ENCODE measurements around the gene ORC2.
"Not testable (repeated sequence)": the region's sequence is repeated elsewhere in the genome, so short reads cannot be mapped to it uniquely, and the experiment has no call there.

The ORC2 gene

DNA sequence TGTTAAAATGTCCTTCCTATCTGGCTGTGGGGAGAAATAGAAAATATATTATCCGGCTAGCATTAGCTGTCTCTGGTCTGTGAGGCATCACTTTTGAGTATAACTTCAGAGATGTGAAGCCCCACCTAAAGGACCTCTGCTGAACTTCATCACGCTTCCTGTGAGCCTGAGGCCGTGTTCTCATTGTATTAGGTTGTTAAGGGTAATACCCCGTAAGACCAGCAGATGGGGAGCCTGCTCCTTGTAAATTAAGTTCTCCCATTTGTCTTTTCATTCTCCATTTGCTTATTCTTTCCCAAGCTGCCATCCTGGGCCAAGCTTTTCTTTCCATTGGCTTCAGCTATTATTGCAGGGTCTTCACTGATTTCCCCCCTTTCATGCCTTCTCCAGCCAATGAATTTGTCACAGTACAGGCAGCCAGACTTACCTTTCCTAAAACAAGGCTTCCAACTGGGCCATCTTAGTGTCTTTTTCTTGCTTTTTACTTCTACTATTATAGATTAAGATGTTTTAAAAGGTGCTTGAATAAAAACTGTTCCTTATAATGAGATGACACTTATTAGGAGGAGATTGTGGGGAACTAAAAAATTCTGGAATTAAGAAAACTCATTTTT, 61.9 kb downstream of the ORC2 start:
- Mint-ChIP-seq H3K4me3 (no peak overlapping the region), H3K27ac (peak overlapping the region; percentile 71), H3K9me3 (no peaks in the 10 kb centered on the region), H3K27me3 (no peaks in the 10 kb centered on the region), H3K4me1 (peaks cover 6% of the 10 kb centered on the region), H3K36me3 (ENCODE audit: low read depth) (peaks cover 29% of the 10 kb centered on the region)
- peak; percentile 98 for ATAC-seq
- peak; percentile 64 for DNase-seq

DNA sequence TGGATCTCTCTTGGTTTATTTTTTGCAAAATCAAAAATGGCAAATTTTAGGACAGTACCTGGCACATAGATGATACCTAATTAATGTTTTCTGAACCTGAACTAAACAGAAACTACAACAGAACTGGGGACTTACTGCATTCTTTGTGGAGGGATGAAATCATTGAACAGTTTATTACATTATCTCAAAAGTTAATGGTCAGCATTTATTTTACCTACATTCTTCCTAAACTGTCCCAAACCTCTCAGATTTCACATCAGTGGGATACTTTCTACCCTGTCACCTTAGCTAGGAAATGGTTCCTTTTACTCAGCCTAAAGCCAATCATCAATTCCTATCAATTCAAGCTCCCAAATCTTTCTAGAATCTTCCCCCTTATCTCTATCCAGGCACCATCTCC, 64.0 kb downstream of the ORC2 start:
- ATAC-seq (no peak), DNase-seq (no peak)
- H3K9me3 Mint-ChIP-seq: no peaks in the 10 kb centered on the region
- H3K4me1 Mint-ChIP-seq: peaks cover 6% of the 10 kb centered on the region
- peaks cover 29% of the 10 kb centered on the region for H3K36me3 Mint-ChIP-seq (ENCODE audit: low read depth)
- no peaks in the 10 kb centered on the region for H3K27me3 Mint-ChIP-seq
- no peak overlapping the region for H3K4me3 Mint-ChIP-seq
- H3K27ac Mint-ChIP-seq: no peak overlapping the region

DNA sequence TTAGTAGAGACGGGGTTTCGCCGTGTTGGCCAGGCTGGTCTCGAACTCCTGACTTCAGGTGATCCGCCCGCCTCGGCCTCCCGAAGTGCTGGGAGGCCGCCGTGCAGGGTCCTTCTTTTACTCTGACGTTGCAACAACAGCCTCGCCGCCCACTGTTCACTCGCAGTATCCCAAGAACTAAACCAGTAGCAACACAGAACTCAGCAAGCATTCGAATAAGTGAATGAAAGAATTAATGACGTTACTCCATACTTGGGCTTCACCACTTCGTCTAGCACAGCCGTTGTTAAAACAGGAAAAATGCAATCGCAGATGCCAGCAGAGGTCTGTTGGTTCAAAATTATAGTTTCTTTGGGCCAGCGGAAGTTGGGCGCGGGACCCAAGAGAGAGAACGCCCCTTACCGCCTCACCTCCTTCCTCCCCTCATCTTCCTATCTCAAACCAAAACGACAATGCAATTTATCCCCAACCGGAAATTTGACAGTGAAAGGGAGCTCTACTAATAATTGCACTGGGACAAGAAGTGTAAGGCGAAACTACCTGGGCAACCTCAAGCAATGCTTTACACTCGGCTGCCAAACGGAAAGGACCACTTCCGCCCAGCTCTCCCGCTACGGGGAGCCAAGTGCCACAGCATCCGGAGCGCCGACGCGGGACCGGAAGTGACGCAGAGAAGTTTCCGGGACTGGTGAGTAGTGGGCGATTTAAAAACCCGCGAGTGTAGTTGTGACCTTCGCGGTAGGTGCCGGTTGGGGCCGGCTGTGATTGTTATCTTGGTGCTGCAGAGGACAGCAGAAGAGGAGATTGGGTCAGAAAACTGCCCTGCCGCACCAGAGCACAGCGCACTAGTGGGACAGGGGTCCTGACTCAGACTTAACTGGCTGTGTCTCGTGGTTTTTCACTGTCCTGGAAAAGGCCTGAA, 74.5 kb downstream of the ORC2 start, which contains the start of the genes NIF3L1 and PPIL3:
TSS of gene NIF3L1 (plus strand) at position 668 of the 922 bp plus-strand sequence. CDS start 2,573 bp downstream, outside the sequence.
TSS of gene PPIL3 (minus strand) at position 374 of the 922 bp plus-strand sequence. CDS start 1,462 bp downstream, outside the sequence.
- peaks cover 19% of the 10 kb centered on the region for H3K36me3 Mint-ChIP-seq (ENCODE audit: low read depth)
- peak; percentile 97 for DNase-seq
- peak; percentile 89 for ATAC-seq
- no peaks in the 10 kb centered on the region for H3K9me3 Mint-ChIP-seq
- H3K27ac Mint-ChIP-seq: peak within 1 kb of the TSS; percentile 99
- H3K27me3 Mint-ChIP-seq: no peaks in the 10 kb centered on the region
- peaks cover 45% of the 10 kb centered on the region for H3K4me1 Mint-ChIP-seq
- H3K4me3 Mint-ChIP-seq: peak within 1 kb of the TSS; percentile 95

DNA sequence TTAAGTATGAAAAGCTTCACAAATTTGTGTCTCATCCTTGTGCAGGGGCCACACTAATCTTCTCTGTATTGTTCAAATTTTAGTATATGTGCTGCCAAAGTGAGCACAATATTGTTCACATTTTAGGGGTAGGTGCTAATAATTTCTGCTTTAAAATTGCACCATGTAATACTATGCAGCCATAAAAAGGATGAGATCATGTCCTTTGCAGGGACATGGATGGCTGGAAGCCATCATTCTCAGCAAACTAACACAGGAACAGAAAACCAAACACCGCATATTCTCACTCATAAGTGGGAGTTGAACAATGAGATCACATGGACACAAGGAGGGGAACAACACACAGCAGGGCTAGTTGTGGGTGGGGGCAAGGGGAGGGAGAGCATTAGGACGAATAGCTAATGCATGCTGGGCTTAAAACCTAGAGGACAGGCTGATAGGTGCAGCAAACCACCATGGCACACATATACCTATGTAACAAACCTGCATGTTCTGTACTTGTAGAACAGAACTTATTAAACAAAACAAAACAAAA, 81.7 kb downstream of the ORC2 start:
- H3K9me3 Mint-ChIP-seq, H3K27me3 Mint-ChIP-seq, H3K27ac Mint-ChIP-seq, DNase-seq, H3K4me1 Mint-ChIP-seq, H3K4me3 Mint-ChIP-seq, ATAC-seq: not testable (repeated sequence)
- peaks cover 55% of the 10 kb centered on the region for H3K36me3 Mint-ChIP-seq (ENCODE audit: low read depth)

DNA sequence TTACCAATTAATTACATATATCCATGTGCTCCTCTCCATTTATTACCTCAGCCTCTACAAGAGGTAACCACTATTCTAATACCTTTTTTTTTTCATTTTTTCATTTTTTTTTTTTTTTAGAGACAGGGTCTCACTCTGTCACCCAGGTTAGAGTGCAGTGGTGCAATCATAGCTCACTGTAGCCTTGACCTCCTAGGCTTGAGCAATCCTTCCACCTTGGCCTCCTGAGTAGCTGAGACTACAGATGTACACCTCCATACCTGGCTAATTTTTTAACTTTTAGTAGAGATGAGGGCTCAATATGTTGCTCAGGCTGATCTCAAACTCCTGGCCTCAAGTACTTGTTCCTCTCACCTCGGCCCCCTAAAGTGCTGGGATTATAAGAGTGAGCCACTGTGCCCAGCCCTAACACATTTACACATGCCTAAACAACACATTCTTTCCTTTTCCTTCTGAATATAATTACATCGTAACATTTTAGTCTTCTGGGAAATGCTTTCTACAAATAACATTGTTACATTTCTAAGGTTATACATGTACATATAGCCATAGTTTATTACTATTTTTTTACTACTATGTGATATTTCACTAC, 85.1 kb downstream of the ORC2 start:
- Mint-ChIP-seq H3K9me3 (no peaks in the 10 kb centered on the region), H3K36me3 (ENCODE audit: low read depth) (peaks cover 57% of the 10 kb centered on the region), H3K4me1 (peaks cover 2% of the 10 kb centered on the region), H3K27me3 (no peaks in the 10 kb centered on the region), H3K27ac (no peak overlapping the region), H3K4me3 (no peak overlapping the region)
- DNase-seq: no peak
- no peak for ATAC-seq

DNA sequence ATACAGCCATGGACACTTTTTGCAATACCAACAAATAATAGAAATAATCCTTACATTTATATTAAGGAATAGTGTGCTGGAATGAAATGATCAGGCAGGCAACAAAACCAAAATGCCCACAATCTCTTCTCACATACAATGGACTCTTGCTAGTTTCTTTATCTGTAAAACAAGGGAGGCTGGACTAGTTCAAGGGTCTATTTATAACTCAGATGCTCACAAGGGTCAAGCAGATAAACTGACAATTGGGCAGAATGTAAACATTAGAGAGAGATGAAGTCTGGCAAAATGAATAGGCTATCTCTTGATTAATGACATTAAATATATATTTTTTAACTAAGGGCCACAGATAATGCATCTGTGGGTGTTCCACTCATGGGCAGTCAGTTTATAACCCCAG, 86.0 kb downstream of the ORC2 start:
- no peak overlapping the region for H3K27ac Mint-ChIP-seq
- peaks cover 2% of the 10 kb centered on the region for H3K4me1 Mint-ChIP-seq
- no peaks in the 10 kb centered on the region for H3K27me3 Mint-ChIP-seq
- no peak overlapping the region for H3K4me3 Mint-ChIP-seq
- peaks cover 50% of the 10 kb centered on the region for H3K36me3 Mint-ChIP-seq (ENCODE audit: low read depth)
- no peaks in the 10 kb centered on the region for H3K9me3 Mint-ChIP-seq
- ATAC-seq: no peak
- DNase-seq: no peak

DNA sequence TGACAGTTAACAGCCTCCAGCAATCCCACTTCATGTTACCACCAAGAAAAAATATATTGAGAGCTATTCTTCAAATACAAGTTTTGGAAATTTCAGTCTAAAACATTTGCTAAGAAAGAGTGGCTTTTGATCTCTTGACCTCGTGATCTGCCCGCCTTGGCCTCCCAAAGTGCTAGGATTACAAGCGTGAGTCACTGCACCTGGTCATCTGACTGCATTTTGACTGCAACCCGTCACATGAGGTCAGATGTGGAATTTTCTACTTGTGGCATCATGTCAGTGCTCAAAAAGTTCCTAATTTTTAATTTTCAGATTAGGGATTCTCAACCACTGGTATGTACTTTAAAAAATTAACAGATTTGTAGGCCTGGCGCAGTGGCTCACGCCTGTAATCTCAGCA, 89.9 kb downstream of the ORC2 start:
- Mint-ChIP-seq H3K27me3 (no peaks in the 10 kb centered on the region), H3K27ac (no peak overlapping the region), H3K4me3 (no peak overlapping the region), H3K36me3 (ENCODE audit: low read depth) (peaks cover 41% of the 10 kb centered on the region), H3K4me1 (peaks cover 3% of the 10 kb centered on the region), H3K9me3 (no peaks in the 10 kb centered on the region)
- DNase-seq (no peak), ATAC-seq (no peak)

DNA sequence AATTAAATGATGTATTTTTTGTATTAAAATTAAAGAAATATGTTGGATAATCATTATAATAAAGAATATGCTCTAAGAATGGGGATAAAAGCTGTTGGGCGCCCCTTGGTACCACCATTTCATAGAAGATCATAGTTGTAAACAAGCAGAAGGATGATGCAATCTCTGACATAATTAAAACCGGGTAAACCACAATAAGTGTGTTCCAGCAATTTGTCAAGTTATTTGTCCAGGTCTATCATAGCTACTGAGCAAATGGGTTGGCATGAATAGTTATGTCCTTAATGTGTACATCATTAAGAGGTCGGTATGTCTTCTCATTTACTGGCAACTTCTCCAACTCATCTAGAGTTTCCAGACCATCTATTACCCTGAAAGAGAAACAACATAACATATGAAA, 92.3 kb downstream of the ORC2 start:
- DNase-seq: no peak
- H3K36me3 Mint-ChIP-seq (ENCODE audit: low read depth): peaks cover 39% of the 10 kb centered on the region
- H3K27me3 Mint-ChIP-seq: no peaks in the 10 kb centered on the region
- H3K27ac Mint-ChIP-seq: no peak overlapping the region
- H3K9me3 Mint-ChIP-seq: no peaks in the 10 kb centered on the region
- ATAC-seq: no peak
- H3K4me1 Mint-ChIP-seq: peaks cover 3% of the 10 kb centered on the region
- no peak overlapping the region for H3K4me3 Mint-ChIP-seq

DNA sequence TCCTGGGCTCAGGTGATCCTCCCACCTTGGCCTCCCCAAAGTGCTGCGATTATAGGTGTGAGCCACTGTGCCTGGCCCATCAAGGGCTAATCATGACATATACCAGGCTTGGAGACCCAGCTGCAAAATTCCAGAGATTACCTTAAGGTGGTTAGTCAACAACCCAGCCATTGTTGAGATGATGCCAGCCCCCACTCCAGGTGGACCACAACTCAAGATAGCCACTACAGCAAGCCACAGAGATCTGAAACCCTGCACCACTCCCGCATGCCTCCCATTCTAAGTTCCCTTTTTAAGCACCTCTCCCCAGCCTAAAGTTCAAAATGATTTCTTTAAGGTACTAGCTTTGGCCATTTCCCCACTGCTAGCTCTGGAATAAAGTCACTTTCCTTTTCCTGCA, 94.4 kb downstream of the ORC2 start:
- DNase-seq (no peak), ATAC-seq (no peak)
- Mint-ChIP-seq H3K9me3 (no peaks in the 10 kb centered on the region), H3K4me1 (peaks cover 11% of the 10 kb centered on the region), H3K36me3 (ENCODE audit: low read depth) (peaks cover 33% of the 10 kb centered on the region), H3K27ac (no peak overlapping the region), H3K27me3 (no peaks in the 10 kb centered on the region), H3K4me3 (no peak overlapping the region)

DNA sequence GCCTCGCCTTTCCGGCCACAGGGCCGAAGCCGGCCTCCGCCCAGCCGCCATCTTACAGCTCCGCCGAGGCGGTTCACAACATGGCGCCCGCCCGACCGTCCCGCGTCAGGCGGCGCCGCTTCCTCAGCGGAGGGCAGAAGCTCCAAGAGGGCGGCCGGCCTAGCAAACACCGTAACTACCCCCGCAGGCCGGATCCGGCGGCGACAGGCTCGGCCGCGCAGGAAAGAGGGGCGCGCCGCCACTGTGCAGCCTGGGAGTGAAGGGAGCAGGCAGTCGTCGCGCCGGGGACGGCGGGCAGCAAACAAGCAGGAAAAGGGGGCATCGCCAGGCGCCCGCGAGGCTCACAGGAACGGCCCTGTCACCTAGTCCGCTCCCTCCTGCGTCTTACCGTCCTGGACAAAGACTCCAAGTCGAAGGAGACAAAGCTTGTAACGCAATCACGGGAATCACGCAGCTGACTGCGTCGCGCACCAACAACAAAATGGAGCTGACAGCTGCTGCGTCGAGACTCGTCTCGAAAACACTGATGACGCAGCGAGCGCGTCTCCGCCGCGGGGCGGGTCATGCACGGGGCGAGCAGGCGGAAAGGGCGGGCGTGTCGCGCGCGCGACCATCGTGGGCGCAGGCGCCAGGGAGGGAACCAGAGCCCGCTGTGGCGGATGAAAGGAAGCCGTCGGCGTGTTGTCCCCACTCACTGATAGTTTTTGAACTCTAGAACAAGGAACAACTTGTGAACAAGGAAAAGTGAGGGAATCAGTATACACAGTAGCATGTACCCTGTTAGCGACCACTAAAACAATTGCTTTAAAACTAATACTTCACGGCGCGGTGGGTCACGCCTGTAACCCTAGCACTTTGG, 99.1 kb downstream of the ORC2 start, which contains the start of gene CLK1:
TSS of gene CLK1 (minus strand) at position 483 of the 859 bp plus-strand sequence. CDS start 2,796 bp downstream, outside the sequence.
- DNase-seq (peak; percentile 98), ATAC-seq (peak; percentile 79)
- H3K27ac Mint-ChIP-seq: peak within 1 kb of the TSS; percentile 100
- no peaks in the 10 kb centered on the region for H3K27me3 Mint-ChIP-seq
- peak within 1 kb of the TSS; percentile 99 for H3K4me3 Mint-ChIP-seq
- peaks cover 58% of the 10 kb centered on the region for H3K36me3 Mint-ChIP-seq (ENCODE audit: low read depth)
- peaks cover 35% of the 10 kb centered on the region for H3K4me1 Mint-ChIP-seq
- no peaks in the 10 kb centered on the region for H3K9me3 Mint-ChIP-seq

DNA sequence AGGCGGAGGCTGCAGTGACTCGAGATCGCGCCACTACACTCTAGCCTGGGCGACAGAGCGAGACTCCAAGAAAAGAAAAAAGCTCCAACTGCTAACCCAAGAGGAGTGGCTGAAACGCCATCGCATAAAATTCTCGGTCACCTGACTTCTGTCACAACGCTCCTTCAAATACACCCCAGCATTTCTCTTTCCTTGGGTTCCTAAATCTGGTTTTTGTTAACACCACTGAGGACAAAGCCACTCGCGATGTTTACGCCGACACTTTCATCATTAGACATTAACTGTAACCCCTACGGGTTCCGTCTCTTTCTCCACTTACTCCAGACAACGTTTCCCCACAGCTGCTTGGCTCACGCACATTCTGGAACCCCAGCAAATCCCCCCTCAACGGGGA, 99.7 kb downstream of the ORC2 start:
- Mint-ChIP-seq H3K9me3 (no peaks in the 10 kb centered on the region), H3K27ac (peak overlapping the region; percentile 100), H3K4me1 (peaks cover 41% of the 10 kb centered on the region), H3K36me3 (ENCODE audit: low read depth) (peaks cover 60% of the 10 kb centered on the region), H3K27me3 (no peaks in the 10 kb centered on the region), H3K4me3 (peak overlapping the region; percentile 99)
- no peak for ATAC-seq
- DNase-seq: peak; percentile 21

DNA sequence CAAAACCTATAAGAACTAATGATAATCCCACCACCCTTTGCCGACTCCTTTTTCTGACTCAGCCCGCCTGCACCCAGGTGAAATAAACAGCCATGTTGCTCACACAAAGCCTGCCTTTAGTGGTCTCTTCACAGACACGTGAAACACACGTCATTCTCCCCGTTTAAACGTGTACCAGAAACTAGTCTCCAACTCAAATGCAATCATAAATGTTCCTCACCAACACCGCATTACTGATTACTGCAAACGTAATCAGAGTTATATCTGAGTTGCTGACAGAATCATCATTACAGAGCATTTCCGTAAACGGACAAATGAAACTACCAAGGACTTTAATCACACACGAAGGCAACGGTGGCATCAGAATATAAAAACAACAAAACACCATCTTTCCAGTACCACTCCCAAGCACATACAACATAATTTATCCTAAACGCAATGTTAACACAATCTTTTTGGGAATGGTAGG, 100.9 kb downstream of the ORC2 start:
- H3K36me3 Mint-ChIP-seq (ENCODE audit: low read depth): peaks cover 69% of the 10 kb centered on the region
- H3K27ac Mint-ChIP-seq: peak overlapping the region; percentile 100
- ATAC-seq (peak; percentile 70), DNase-seq (peak; percentile 68)
- peak overlapping the region; percentile 99 for H3K4me3 Mint-ChIP-seq
- peaks cover 50% of the 10 kb centered on the region for H3K4me1 Mint-ChIP-seq
- no peaks in the 10 kb centered on the region for H3K27me3 Mint-ChIP-seq
- H3K9me3 Mint-ChIP-seq: no peaks in the 10 kb centered on the region

DNA sequence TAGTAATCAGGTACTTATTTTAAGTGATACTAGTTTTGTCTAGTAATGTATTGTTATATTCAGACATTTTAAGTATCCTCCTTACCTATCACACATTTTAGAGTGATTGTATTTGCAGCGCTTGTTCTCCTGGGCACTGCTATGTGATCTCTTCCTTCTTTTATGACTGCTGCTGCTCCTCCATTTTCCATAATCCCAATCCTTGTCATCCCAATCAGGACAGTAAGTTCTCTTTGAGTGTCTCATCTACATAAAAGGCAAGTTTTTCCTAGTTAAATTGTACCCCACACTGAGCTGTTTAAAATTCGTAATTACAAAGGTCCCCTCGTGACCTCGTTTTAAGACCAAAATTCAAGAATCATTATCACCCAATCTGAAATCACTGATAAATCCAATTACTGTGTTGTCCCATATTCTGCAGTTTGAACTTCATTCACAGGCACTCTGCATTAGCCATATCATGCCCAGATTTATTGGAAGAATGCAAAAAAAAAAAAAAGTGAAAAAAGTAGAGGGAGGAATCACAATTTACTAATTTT, 101.8 kb downstream of the ORC2 start:
- DNase-seq (no peak), ATAC-seq (no peak)
- Mint-ChIP-seq H3K4me1 (peaks cover 56% of the 10 kb centered on the region), H3K4me3 (peak overlapping the region; percentile 99), H3K9me3 (no peaks in the 10 kb centered on the region), H3K27ac (peak overlapping the region; percentile 100), H3K36me3 (ENCODE audit: low read depth) (peaks cover 75% of the 10 kb centered on the region), H3K27me3 (no peaks in the 10 kb centered on the region)
